Dedifferentiated amniotic fluid mesenchymal stem cell (primary cell): ENCODE data around the gene ARHGAP15.
A peak's percentile ranks its signal among the peaks of the same experiment; 100 is the strongest.

Source experiments
- DNase-seq: peaks from one replicate; pipeline ENCODE4 v3.0.0-alpha.2; 2016; ENCODE audit errors: extremely low spot score

The ARHGAP15 gene

GRCh38 chr2:143225931-143226330, 96.7 kb downstream of the ARHGAP15 start:
- no peak for DNase-seq

GRCh38 chr2:143226714-143227541, 97.7 kb downstream of the ARHGAP15 start:
- no peak for DNase-seq

GRCh38 chr2:143229411-143229810, 100.2 kb downstream of the ARHGAP15 start:
- no peak for DNase-seq

- DNase-seq = no peak
Measured at GRCh38 chr2:143229952-143230351, 100.7 kb downstream of the ARHGAP15 start.

GRCh38 chr2:143230506-143231253, 101.5 kb downstream of the ARHGAP15 start:
- DNase-seq = no peak

- no peak for DNase-seq
Measured at GRCh38 chr2:143231254-143231645, 102.0 kb downstream of the ARHGAP15 start.

GRCh38 chr2:143237146-143237777, 108.0 kb downstream of the ARHGAP15 start:
- DNase-seq = no peak

- no peak for DNase-seq
Measured at GRCh38 chr2:143241403-143242088, 112.3 kb downstream of the ARHGAP15 start.

- DNase-seq = no peak
Measured at GRCh38 chr2:143246246-143246645, 117.0 kb downstream of the ARHGAP15 start.

GRCh38 chr2:143246815-143247744, 117.9 kb downstream of the ARHGAP15 start:
- no peak for DNase-seq

GRCh38 chr2:143248631-143249030, 119.4 kb downstream of the ARHGAP15 start:
- DNase-seq = no peak

GRCh38 chr2:143251681-143252080, 122.5 kb downstream of the ARHGAP15 start:
- no peak for DNase-seq

- no peak for DNase-seq
Measured at GRCh38 chr2:143252138-143252907, 123.1 kb downstream of the ARHGAP15 start.

- no peak for DNase-seq
Measured at GRCh38 chr2:143254110-143254509, 124.9 kb downstream of the ARHGAP15 start.

GRCh38 chr2:143255086-143255485, 125.9 kb downstream of the ARHGAP15 start:
- no peak for DNase-seq

- no peak for DNase-seq
Measured at GRCh38 chr2:143255899-143256298, 126.7 kb downstream of the ARHGAP15 start.

- no peak for DNase-seq
Measured at GRCh38 chr2:143258126-143258892, 129.1 kb downstream of the ARHGAP15 start.

GRCh38 chr2:143259368-143259958, 130.2 kb downstream of the ARHGAP15 start:
- DNase-seq = peak; percentile 85

GRCh38 chr2:143261986-143262385, 132.8 kb downstream of the ARHGAP15 start:
- DNase-seq = no peak
